Measurements from ENCODE around the gene NPAS3. TPM values are rescaled to one million over a fixed set of nuclear protein-coding genes. Genes with fewer than 3 reads are reported as not detected.

The NPAS3 gene
- polyA plus RNA-seq, 1 donor = 1.0 TPM

DNA sequence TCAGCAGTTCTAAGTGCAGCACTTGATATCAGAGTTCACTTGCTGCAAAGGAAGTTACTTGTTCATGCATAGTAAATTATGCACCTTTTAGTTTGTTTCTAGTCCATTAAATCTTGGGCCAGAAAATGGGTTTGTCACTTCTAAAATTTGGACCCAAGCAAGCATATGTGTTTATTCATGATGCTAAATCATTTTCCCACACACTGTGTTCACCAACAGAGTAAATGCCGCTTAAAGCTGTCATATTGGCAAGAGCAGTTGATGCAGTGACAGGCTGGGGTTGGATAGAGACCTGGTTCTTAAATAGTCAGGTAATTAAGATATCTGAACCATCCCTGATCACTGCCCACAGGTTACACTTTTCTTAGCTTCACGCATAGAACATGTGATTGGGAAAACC, 602.5 kb downstream of the NPAS3 start:
- Histone ChIP-seq H3K27me3 (ENCODE audit: control insufficient read depth, insufficient read depth, low read length) (no peaks in the 10 kb centered on the region), H3K27ac (ENCODE audit: low read length) (no peak overlapping the region), H3K36me3 (ENCODE audit: control insufficient read depth, insufficient read depth, low read length) (no peaks in the 10 kb centered on the region), H3K4me3 (ENCODE audit: low read length) (no peak overlapping the region), H3K9me3 (ENCODE audit: control insufficient read depth, low read depth, low read length) (no peaks in the 10 kb centered on the region), H3K4me1 (ENCODE audit: control insufficient read depth, insufficient read depth, low read length) (no peaks in the 10 kb centered on the region)
- WGBS (ENCODE audit: insufficient coverage, low lambda C conversion rate) = no CpG with 5 or more reads among the region's 2 CpGs
- DNase-seq = no peak

DNA sequence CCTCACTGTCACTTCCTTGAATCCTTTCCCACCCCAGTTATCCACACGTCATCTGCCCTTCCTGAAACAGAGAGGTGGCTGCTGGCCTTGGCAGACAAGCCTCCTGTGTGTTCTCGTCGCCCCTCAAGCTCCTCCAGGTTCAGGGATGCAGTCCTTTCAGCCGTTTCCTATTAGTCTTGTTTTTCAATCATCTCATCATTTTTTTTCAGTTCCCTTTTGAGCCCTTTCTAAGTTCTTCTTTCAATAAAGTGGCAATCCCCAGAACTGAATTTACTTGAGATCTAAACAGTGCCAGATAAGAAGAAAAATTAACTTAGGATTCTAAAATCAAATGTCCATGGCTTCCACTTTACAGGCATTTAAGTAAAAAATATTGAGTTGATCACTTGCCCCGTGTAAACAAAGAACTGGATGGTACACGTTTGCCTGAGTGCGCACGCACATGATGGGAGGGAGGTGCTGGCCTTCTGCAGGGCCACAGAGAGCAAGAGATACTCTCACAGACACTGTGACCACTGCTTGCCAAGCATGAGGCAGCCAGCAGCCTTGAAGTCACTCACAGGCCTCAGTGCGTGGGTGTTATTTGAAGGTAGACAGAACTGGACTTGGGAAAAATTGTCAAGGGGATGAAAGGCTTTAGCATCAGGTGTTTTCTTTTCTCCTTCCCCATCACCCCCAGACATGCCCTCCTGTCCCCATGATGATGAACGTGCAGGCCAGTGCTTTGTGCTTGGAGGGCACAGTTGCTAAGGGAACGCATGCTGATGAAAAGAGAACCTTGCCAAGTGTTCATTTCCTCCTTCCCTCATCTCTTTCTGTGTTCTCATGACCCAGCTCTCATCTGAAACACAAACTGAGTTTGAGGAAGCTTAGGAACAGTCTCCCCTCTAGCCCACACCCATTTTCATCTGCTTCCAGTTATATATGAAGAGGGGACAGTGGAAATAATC, 603.9 kb downstream of the NPAS3 start:
- Histone ChIP-seq H3K4me3 (ENCODE audit: low read length) (no peak overlapping the region), H3K27me3 (ENCODE audit: control insufficient read depth, insufficient read depth, low read length) (no peaks in the 10 kb centered on the region), H3K27ac (ENCODE audit: low read length) (no peak overlapping the region), H3K36me3 (ENCODE audit: control insufficient read depth, insufficient read depth, low read length) (no peaks in the 10 kb centered on the region), H3K4me1 (ENCODE audit: control insufficient read depth, insufficient read depth, low read length) (no peaks in the 10 kb centered on the region), H3K9me3 (ENCODE audit: control insufficient read depth, low read depth, low read length) (no peaks in the 10 kb centered on the region)
- 100% methylated on average over 1 of the region's 11 CpGs for WGBS (ENCODE audit: insufficient coverage, low lambda C conversion rate)
- no peak for DNase-seq

DNA sequence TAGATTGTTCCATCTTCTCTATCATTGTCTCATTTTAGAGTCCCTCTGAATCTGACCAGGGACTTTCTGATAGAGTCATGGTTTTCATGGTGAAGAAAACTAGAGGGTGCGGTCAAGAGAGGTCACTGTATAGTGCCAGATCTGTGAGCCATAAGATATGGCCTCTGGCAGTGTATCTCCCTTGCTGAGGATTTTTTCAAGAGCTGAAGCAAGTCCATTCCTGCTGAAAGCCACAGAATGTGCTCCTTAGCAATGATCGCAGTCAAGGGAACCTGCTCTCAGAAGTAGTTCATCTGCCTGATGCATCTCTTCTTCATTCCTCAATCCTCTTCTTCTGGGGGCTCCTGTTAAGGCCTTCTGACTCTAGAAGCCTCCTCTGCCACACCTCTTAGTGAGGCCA, 607.0 kb downstream of the NPAS3 start:
- WGBS (ENCODE audit: insufficient coverage, low lambda C conversion rate) = no CpG with 5 or more reads among the region's 2 CpGs
- no peaks in the 10 kb centered on the region for H3K9me3 ChIP-seq (ENCODE audit: control insufficient read depth, low read depth, low read length)
- no peak for DNase-seq

GRCh38 chr14:33548606-33549005, 609.9 kb downstream of the NPAS3 start:
- no peak for DNase-seq
- no peaks in the 10 kb centered on the region for H3K36me3 ChIP-seq (ENCODE audit: control insufficient read depth, insufficient read depth, low read length)
- WGBS (ENCODE audit: insufficient coverage, low lambda C conversion rate) = no CpG with 5 or more reads among the region's 1 CpG
- H3K4me3 ChIP-seq (ENCODE audit: low read length) = no peak overlapping the region
- no peak overlapping the region for H3K27ac ChIP-seq (ENCODE audit: low read length)
- no peaks in the 10 kb centered on the region for H3K9me3 ChIP-seq (ENCODE audit: control insufficient read depth, low read depth, low read length)
- H3K4me1 ChIP-seq (ENCODE audit: control insufficient read depth, insufficient read depth, low read length) = no peaks in the 10 kb centered on the region
- no peaks in the 10 kb centered on the region for H3K27me3 ChIP-seq (ENCODE audit: control insufficient read depth, insufficient read depth, low read length)

More for the DNA sequence above, 607.0 kb downstream of the NPAS3 start:
- Histone ChIP-seq H3K27ac (ENCODE audit: low read length) (no peak overlapping the region), H3K4me1 (ENCODE audit: control insufficient read depth, insufficient read depth, low read length) (no peaks in the 10 kb centered on the region), H3K36me3 (ENCODE audit: control insufficient read depth, insufficient read depth, low read length) (no peaks in the 10 kb centered on the region), H3K4me3 (ENCODE audit: low read length) (no peak overlapping the region), H3K27me3 (ENCODE audit: control insufficient read depth, insufficient read depth, low read length) (no peaks in the 10 kb centered on the region)

- WGBS (ENCODE audit: insufficient coverage, low lambda C conversion rate) = no CpG with 5 or more reads among the region's 3 CpGs
- H3K9me3 ChIP-seq (ENCODE audit: control insufficient read depth, low read depth, low read length) = no peaks in the 10 kb centered on the region
- DNase-seq = no peak
- no peaks in the 10 kb centered on the region for H3K27me3 ChIP-seq (ENCODE audit: control insufficient read depth, insufficient read depth, low read length)
- H3K4me3 ChIP-seq (ENCODE audit: low read length) = no peak overlapping the region
- H3K27ac ChIP-seq (ENCODE audit: low read length) = no peak overlapping the region
- no peaks in the 10 kb centered on the region for H3K36me3 ChIP-seq (ENCODE audit: control insufficient read depth, insufficient read depth, low read length)
- no peaks in the 10 kb centered on the region for H3K4me1 ChIP-seq (ENCODE audit: control insufficient read depth, insufficient read depth, low read length)
Observed at GRCh38 chr14:33551963-33552362, 613.3 kb downstream of the NPAS3 start.

DNA sequence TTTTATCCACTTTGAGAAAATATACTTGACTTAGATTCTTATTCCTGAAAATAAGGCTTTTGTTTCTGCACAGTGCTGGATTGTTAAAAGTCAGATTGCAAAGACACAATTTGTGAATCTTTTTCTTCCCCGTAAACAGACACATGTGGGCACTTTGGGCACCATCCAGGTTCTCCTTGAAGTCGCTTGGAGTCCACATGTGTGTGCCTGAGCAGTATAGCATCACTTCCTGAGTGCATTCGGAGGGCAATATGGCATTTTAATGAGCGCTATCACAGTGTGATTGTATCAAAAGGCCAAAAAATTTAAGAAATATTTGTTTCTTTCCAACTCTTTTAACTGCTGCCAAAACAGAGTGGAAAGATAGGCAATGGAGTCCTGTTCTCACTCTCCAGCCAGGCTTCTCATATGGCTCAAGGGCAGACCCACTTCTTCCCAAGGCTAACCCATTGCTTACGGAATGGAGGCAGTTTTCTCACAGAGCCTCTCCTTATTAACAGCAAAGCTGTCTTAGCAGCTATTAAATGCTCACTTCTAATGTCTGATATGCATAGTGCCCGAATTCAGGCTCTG, 615.1 kb downstream of the NPAS3 start:
- no peaks in the 10 kb centered on the region for H3K9me3 ChIP-seq (ENCODE audit: control insufficient read depth, low read depth, low read length)
- H3K36me3 ChIP-seq (ENCODE audit: control insufficient read depth, insufficient read depth, low read length) = no peaks in the 10 kb centered on the region
- no peak for DNase-seq
- 100% methylated on average over 1 of the region's 6 CpGs for WGBS (ENCODE audit: insufficient coverage, low lambda C conversion rate)
- no peak overlapping the region for H3K4me3 ChIP-seq (ENCODE audit: low read length)
- no peaks in the 10 kb centered on the region for H3K27me3 ChIP-seq (ENCODE audit: control insufficient read depth, insufficient read depth, low read length)
- H3K4me1 ChIP-seq (ENCODE audit: control insufficient read depth, insufficient read depth, low read length) = no peaks in the 10 kb centered on the region
- no peak overlapping the region for H3K27ac ChIP-seq (ENCODE audit: low read length)

GRCh38 chr14:33554988-33555387, 616.3 kb downstream of the NPAS3 start:
- H3K27ac ChIP-seq (ENCODE audit: low read length) = no peak overlapping the region
- WGBS (ENCODE audit: insufficient coverage, low lambda C conversion rate) = 67% methylated on average over 1 of the region's 2 CpGs

DNA sequence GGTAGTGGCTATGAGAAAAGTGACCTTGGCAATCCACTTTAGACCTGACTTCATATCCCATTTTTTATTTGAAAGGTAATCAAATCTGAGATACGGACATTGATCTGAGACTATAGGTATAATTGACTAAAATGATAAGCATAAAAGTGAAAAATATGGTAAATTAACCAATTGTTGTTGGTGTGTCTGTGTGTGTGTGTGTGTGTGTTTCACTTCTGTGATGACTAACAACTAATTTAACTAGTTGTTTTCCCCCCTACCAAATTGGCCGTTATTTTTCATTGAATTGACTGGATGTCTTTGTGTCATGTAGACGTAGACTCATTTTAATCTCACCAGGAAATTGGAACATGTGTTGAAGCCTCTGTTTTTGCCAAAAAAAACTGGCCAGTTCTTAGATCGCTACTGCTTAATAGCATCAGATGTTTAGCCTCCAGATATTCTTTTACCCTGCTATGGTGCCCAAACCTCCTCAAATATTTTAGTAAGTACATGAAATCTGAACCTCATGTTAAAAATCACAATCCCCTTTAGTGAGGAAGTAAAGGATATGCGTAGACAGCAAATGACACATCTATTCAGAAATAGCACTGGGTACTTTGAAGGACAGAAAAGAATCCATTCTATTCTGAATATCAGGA, 617.2 kb downstream of the NPAS3 start:
- H3K9me3 ChIP-seq (ENCODE audit: control insufficient read depth, low read depth, low read length) = no peaks in the 10 kb centered on the region
- H3K27me3 ChIP-seq (ENCODE audit: control insufficient read depth, insufficient read depth, low read length) = no peaks in the 10 kb centered on the region
- no peaks in the 10 kb centered on the region for H3K4me1 ChIP-seq (ENCODE audit: control insufficient read depth, insufficient read depth, low read length)
- no peak for DNase-seq
- H3K27ac ChIP-seq (ENCODE audit: low read length) = no peak overlapping the region
- no peaks in the 10 kb centered on the region for H3K36me3 ChIP-seq (ENCODE audit: control insufficient read depth, insufficient read depth, low read length)
- WGBS (ENCODE audit: insufficient coverage, low lambda C conversion rate) = no CpG with 5 or more reads among the region's 5 CpGs
- H3K4me3 ChIP-seq (ENCODE audit: low read length) = no peak overlapping the region

More at GRCh38 chr14:33554988-33555387, 616.3 kb downstream of the NPAS3 start:
- Histone ChIP-seq H3K4me1 (ENCODE audit: control insufficient read depth, insufficient read depth, low read length) (no peaks in the 10 kb centered on the region), H3K27me3 (ENCODE audit: control insufficient read depth, insufficient read depth, low read length) (no peaks in the 10 kb centered on the region), H3K4me3 (ENCODE audit: low read length) (no peak overlapping the region), H3K36me3 (ENCODE audit: control insufficient read depth, insufficient read depth, low read length) (no peaks in the 10 kb centered on the region), H3K9me3 (ENCODE audit: control insufficient read depth, low read depth, low read length) (no peaks in the 10 kb centered on the region)
- DNase-seq = no peak

- H3K4me1 ChIP-seq (ENCODE audit: control insufficient read depth, insufficient read depth, low read length) = no peaks in the 10 kb centered on the region
- WGBS (ENCODE audit: insufficient coverage, low lambda C conversion rate) = no CpG with 5 or more reads among the region's 2 CpGs
Observed at GRCh38 chr14:33556382-33557121, 617.9 kb downstream of the NPAS3 start.

More at GRCh38 chr14:33556382-33557121, 617.9 kb downstream of the NPAS3 start:
- Histone ChIP-seq H3K27ac (ENCODE audit: low read length) (no peak overlapping the region), H3K4me3 (ENCODE audit: low read length) (no peak overlapping the region), H3K36me3 (ENCODE audit: control insufficient read depth, insufficient read depth, low read length) (no peaks in the 10 kb centered on the region), H3K27me3 (ENCODE audit: control insufficient read depth, insufficient read depth, low read length) (no peaks in the 10 kb centered on the region), H3K9me3 (ENCODE audit: control insufficient read depth, low read depth, low read length) (no peaks in the 10 kb centered on the region)
- no peak for DNase-seq
